ENCODE data around the gene UBD. TPM values are rescaled to one million over a fixed set of nuclear protein-coding genes. Genes with fewer than 3 reads are reported as not detected.

The UBD gene
- total and polyA plus RNA-seq, 10 of the 15 experiments (the other 5 are each of a cell fraction or from before 2014, with no cell fraction given): 23.4 to 101 (median 35.7) TPM

DNA sequence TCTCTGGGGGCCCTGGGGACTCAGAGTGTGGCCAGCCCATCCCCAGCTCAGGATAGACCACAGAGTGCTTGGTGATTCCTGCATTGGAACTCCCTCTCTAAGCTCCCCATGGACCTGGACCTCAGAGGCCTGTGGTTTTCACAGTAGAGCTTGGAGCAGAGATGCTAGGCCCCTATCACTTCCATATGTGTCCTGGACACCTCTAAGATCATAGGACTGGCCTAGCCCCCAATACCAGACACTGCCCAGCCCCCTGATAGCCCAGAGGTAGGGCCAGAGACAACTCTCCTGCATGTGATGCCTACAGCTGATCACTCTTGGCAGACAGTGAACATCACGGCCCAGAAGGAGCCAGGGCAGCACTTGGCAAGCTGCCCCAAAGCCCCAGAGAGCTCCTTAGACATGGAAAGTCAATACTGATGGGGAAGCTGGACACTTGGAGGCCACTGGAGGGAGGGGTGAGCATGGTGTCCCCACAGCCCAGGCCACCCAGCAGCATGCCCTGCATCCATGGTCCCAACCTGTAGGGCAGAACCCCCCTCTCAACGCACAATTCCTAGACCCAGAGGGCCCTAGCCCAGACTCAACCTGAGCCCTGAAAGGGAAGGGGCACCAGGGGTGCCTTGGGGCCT lies 27.1 kb downstream of the UBD start:
- no TSS peak for BruUV-seq (replicated peaks)
- ChIA-PET RAD21 (ENCODE audit: unreplicated experiment) (no interaction called here), CTCF (interaction anchor here (1.1 kb wide), 1 partner anchor 122 kb away, joined by 4 read pairs; no protein-coding TSS in a partner anchor), POLR2A (no interaction called here), SMC1A (ENCODE audit: uncharacterized antibody, unreplicated experiment) (no interaction called here)
- Histone ChIP-seq H3K9me3 (replicated peaks; ENCODE audit: control insufficient read depth, insufficient read depth, low read length) (no peaks in the 10 kb centered on the region), H3K27me3 (replicated peaks in 1 of 2; ENCODE audit: control insufficient read depth in 2 of 2, insufficient read depth in 2 of 2, low read length in 1 of 2) (no peaks in the 10 kb centered on the region), H3K36me3 (ENCODE audit: control insufficient read depth in 2 of 2, insufficient read depth in 2 of 2, low read length in 1 of 2) (no peaks in the 10 kb centered on the region), H2AFZ (ENCODE audit: control insufficient read depth, low read depth, low read length) (no peak overlapping the region), H3K9ac (ENCODE audit: control insufficient read depth, insufficient read depth, low read length) (no peak overlapping the region), H3K27ac (ENCODE audit: control insufficient read depth, insufficient read depth) (no peak overlapping the region), H3K4me1 (ENCODE audit: control insufficient read depth, insufficient read depth, low read length) (no peaks in the 10 kb centered on the region), H3K4me3 (no peak overlapping the region), H3K4me2 (ENCODE audit: control insufficient read depth, insufficient read depth) (no peak overlapping the region), H3K79me2 (ENCODE audit: control insufficient read depth, insufficient read depth, low read length) (no peaks in the 10 kb centered on the region), H4K20me1 (ENCODE audit: control insufficient read depth, insufficient read depth) (no peaks in the 10 kb centered on the region)
- ATAC-seq: no peak
- no peak for FAIRE-seq
- WGBS (ENCODE audit: insufficient coverage, insufficient replicate concordance, low lambda C conversion rate, missing lambda C conversion rate): 10% methylated on average over 2 of the region's 2 CpGs
- intact Hi-C loops (cut with micrococcal nuclease; ENCODE audit: unreplicated experiment): no loop called here
- DNase-seq (ENCODE audit: low read depth, low spot score): no peak
- in situ Hi-C loops (cut with MboI): no loop called here
- TF ChIP-seq STAT3 (IDR thresholded peaks at IDR 0.05; ENCODE audit: low read depth, low read length) (no peak), PML (IDR thresholded peaks at IDR 0.05; ENCODE audit: low read length) (no peak), SP1 (IDR thresholded peaks at IDR 0.05; ENCODE audit: low read depth, low read length) (no peak), EZH2 (IDR thresholded peaks at IDR 0.05; ENCODE audit: borderline replicate concordance, control insufficient read depth, low read depth, low read length) (no peak), MYC (IDR thresholded peaks at IDR 0.05; ENCODE audit: insufficient read depth, insufficient read length, insufficient replicate concordance, low read length, severe bottlenecking) (no peak), MXI1 (IDR thresholded peaks at IDR 0.05; ENCODE audit: low read depth, low read length) (no peak), SIX5 (IDR thresholded peaks at IDR 0.05; ENCODE audit: low read depth, low read length, severe bottlenecking) (no peak), BMI1 (IDR thresholded peaks at IDR 0.05; ENCODE audit: borderline replicate concordance) (no peak), YY1 (IDR thresholded peaks at IDR 0.05; ENCODE audit: low read depth, low read length) (no peak), KDM1A (IDR thresholded peaks at IDR 0.05; ENCODE audit: borderline replicate concordance) (no peak), RUNX3 (IDR thresholded peaks at IDR 0.05; ENCODE audit: low read length) (no peak), TAF1 (IDR thresholded peaks at IDR 0.05; ENCODE audit: borderline replicate concordance, low read depth, low read length) (no peak), FOXM1 (IDR thresholded peaks at IDR 0.05; ENCODE audit: low read depth, low read length) (no peak)
- TF ChIP-seq, protein P1, sequence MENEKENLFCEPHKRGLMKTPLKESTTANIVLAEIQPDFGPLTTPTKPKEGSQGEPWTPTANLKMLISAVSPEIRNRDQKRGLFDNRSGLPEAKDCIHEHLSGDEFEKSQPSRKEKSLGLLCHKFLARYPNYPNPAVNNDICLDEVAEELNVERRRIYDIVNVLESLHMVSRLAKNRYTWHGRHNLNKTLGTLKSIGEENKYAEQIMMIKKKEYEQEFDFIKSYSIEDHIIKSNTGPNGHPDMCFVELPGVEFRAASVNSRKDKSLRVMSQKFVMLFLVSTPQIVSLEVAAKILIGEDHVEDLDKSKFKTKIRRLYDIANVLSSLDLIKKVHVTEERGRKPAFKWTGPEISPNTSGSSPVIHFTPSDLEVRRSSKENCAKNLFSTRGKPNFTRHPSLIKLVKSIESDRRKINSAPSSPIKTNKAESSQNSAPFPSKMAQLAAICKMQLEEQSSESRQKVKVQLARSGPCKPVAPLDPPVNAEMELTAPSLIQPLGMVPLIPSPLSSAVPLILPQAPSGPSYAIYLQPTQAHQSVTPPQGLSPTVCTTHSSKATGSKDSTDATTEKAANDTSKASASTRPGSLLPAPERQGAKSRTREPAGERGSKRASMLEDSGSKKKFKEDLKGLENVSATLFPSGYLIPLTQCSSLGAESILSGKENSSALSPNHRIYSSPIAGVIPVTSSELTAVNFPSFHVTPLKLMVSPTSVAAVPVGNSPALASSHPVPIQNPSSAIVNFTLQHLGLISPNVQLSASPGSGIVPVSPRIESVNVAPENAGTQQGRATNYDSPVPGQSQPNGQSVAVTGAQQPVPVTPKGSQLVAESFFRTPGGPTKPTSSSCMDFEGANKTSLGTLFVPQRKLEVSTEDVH (IDR thresholded peaks at IDR 0.05; ENCODE audit: low read depth, partially characterized antibody): no peak
- TF ChIP-seq, protein P2, sequence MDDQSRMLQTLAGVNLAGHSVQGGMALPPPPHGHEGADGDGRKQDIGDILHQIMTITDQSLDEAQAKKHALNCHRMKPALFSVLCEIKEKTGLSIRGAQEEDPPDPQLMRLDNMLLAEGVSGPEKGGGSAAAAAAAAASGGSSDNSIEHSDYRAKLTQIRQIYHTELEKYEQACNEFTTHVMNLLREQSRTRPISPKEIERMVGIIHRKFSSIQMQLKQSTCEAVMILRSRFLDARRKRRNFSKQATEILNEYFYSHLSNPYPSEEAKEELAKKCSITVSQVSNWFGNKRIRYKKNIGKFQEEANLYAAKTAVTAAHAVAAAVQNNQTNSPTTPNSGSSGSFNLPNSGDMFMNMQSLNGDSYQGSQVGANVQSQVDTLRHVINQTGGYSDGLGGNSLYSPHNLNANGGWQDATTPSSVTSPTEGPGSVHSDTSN (IDR thresholded peaks at IDR 0.05; ENCODE audit: insufficient replicate concordance, low read depth, low read length): no peak
- TF ChIP-seq, protein P3, sequence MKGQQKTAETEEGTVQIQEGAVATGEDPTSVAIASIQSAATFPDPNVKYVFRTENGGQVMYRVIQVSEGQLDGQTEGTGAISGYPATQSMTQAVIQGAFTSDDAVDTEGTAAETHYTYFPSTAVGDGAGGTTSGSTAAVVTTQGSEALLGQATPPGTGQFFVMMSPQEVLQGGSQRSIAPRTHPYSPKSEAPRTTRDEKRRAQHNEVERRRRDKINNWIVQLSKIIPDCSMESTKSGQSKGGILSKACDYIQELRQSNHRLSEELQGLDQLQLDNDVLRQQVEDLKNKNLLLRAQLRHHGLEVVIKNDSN (IDR thresholded peaks at IDR 0.05; ENCODE audit: borderline replicate concordance, extremely low read length, insufficient read depth, low read depth, low read length): no peak

Measured in GM12878 (cell line).